Central memory CD4-positive, alpha-beta T cell (primary cell): ENCODE results near the gene ZNF570.

ENCODE experiments used
- DNase-seq: peaks from one replicate; pipeline ENCODE4 v3.0.0; 2022
- total RNA-seq, 3 experiments: gene quantifications; one replicate each; lab custom pipeline; 2026; lab: John Stamatoyannopoulos, UW

ZNF570 gene
- 13.3 to 40.5 (median 23.3) reads per million in 3 experiments for total RNA-seq

DNA sequence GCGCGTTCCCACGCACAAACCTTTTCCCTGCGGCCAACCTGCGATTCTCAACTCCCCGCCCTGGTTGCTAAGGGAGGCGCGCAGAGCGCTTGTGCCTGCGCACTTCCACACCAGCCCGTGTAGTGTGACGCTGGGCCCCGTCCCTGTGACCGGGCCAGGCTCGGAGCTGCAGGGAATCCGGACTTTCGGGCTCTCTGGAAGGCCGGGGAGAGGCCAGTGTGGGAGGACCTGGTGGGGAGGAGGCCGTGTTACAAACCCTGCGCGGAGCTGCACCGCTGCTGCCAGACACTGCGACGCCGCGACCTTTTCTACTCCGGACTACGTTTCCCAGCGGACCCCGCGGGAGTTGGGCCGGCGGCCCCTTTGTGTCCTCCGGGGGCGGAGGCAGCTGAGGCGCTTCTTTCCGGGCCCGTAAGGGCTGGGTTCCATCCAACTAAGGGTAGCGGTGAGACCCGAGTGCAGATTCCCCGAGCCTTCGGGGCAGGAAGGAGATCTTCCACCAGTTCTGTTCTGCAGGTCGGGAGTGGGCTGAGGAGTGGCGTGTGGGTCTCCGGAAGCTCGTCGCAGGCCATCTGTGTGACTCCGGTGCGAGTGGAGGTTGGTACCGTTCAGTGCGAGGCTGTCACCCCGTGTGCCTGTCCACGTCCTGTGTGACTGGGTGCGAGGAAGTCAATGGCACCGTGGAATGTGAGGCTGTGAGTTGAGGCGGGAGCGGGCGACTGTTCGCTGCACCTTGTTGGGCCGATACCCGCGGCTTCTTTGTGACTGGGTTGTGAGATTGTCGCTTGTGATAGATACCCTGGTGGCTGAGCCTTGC, at the start of gene ZNF570:
ZNF570 (plus strand) TSS at position 396 of the 817 bp plus-strand sequence. CDS start 999 bp downstream, outside the sequence.
- DNase-seq, result peak; percentile 87

DNA sequence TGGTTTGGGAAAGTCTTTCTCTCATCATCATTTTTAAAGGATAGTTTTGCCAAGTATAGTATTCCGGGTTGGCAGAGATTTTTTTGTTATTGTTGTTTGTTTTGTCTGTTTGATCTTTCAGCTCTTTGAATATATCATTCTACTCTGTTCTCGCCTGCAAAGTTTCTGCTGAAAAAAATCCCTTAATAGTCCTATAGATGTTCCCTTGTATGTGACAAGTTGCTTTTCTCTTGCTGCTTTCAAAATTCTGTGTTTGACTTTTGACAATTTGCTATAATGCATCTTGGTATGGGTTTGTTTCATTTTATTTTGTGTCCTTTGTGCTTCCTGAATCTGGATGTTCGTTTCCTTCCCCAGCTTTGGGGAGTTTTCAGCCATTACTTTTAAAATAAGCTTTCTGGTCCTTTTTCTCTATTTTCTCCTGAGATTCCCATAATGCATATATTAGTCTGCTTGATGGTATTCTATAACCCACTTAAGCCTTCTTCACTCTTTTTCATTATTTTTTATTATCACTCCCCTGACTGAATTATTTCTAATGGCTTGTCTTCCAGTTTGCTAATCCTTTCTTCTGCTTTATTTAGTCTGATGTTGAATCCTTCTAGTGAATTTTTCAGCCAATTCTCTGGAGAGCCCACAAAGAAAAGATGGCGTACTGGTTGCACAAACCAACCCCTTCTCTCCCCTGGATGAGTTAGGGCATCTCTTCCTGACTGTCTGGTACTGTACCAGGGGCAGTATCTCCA, 16.5 kb upstream of the ZNF570 start:
- DNase-seq, result no peak

DNA sequence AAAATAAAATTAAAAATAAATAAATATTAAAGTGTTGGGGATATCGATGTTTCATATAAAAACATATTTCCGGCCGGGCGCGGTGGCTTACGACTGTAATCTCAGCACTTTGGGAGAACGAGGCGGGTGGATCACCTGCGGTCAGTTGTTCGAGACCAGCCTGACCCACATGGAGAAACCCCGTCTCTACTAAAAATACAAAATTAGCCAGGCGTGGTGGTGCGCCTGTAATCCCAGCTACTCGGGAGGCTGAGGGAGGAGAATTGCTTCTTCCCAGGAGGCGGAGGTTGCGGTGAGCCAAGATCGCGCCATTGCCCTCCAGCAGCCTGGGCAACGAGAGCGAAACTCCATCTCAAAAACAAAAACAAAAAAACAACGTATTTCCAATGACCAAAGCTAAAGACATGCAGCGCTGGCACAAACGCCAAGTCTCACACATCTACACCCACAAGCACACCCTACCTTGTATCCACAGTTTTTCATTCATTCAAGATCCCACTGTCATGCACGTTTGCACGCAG, 2.8 kb upstream of the ZNF570 start:
- DNase-seq, result no peak

DNA sequence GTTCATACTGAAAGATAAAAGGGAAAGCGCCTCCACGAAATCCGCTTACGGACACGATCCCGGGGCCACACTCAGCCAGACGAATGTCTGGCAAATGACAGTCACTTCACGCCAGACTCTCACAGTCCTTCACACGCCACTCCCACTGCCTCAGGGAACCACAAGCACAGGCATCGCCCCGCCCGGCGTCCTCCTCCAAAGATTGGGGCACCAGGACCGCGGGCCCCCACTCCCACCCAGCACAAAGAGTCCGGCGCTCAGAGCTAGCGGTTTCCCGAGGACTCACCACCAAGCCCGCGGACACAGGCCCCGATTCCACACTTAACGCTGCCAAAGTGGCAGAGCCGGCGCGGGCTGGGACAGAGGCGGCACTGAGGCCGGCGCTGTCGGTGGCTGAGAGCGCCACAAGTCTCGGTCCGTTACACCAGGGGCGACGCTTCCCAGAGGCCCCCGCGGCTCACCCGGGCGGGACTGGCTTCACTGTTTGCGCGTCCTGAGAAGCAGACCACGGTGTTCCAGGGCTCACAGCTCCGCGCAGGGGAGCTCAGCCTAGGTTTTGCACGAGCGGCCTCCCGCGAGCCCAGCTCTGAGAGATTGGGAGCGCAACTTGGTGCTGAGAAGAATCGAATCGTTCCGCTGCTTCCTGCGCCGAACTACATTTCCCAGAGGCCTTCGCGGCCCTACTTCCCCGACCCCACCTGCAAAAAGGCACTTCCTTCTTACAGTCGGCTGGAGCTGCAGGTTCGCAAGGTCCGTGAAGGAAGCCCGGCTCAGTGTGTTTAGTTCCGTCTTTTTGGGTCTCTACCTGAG, 2.2 kb upstream of the ZNF570 start, which contains the start of gene ZNF569:
ZNF569 (minus strand) TSS at position 647 of the 810 bp plus-strand sequence. CDS start 22,523 bp downstream, outside the sequence.
- DNase-seq, result peak; percentile 91

DNA sequence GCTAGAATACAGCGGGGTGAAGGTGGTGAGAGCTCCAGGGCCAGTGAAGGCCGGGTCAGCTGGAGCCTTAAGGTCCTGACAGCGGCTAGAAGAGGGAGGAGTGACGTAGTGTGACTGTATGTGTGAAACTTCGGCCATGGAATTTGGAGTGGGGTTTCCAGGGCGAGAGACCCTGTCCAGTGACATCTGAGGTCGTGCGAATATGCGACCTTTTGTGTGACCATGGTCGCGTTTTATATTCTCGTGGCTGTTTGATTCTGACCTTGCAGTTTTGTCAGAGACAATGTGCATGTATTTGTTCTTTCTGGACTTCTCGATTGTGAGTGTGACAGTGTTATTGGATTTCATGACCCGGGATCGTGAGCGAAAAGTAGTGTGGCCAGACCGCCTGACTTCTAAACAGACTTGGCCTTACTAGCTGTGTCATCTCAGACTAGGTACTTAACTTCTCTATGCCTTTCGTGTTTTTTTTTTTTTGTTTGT, 1.5 kb upstream of the ZNF570 start:
- DNase-seq, result no peak

DNA sequence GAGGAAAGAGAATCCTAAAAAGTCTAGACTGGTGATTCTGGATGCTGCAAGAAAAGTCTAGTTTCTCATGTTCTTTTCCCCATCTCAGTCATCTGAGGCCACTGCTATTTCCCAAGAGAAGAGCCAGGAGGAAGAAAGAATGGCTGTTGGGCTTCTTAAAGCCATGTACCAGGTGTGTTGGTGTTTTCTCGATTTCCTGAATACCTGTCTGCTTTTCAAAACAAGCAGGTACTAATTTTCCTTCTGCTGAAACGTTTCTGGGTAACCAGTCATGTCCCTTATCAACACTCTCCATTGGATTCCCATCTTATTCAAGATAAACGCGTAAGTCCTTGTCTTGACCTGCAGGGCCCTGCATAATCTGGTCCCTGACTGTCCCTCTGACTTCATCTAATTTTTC, 1.1 kb downstream of the ZNF570 start:
- DNase-seq, result no peak

DNA sequence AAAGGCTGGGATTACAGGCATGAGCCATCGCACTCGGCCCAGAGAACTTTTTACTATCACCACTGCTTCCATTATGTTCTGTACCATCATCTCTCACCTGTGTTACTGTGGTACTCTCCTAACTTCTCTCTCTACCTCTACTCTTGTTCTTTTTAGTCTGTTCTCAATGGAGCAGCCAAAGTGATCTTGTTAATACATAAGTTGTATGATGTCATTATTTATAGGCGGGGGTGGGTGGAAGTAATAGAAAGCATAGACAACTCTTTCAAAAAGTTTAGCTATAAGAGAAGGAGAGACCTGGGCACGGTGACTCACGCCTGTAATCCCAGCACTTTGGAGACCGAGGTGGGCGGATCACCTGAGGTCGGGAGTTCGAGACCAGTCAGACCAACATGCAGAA, 3.0 kb downstream of the ZNF570 start:
- no peak for DNase-seq

DNA sequence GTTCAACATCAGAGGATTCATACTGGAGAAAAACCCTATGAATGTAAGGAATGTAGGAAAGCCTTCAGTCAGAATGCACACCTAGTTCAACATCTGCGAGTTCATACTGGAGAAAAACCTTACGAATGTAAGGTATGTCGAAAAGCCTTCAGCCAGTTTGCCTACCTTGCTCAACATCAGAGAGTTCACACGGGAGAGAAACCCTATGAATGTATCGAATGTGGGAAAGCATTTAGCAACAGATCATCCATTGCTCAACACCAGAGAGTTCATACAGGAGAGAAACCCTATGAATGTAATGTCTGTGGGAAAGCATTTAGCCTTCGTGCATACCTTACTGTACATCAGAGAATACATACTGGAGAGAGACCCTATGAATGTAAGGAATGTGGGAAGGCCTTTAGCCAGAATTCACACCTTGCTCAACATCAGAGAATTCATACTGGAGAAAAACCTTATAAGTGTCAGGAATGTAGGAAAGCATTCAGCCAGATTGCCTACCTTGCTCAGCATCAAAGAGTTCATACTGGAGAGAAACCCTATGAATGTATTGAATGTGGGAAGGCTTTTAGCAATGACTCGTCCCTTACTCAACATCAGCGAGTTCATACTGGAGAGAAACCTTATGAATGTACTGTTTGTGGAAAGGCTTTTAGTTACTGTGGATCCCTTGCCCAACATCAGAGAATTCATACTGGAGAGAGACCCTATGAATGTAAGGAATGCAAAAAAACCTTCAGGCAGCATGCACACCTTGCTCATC, 15.4 kb downstream of the ZNF570 start:
- no peak for DNase-seq

DNA sequence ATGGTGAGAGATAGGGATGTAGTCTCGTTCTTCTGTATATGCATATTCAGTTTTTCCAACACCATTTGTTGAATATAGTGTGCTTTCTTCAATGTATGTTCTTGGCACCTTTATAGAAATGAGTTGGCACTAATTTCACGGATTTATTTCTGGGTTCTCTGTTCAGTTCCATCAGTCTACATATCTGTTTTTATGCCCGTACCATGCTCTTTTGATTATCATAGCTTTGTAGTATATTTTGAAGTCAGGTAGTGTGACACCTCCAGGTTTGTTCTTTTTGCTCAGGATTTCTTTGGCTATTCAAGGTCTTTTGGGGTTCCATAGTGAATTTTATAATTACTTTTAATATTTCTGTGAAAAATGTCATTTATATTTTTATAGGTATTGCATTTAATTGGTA, 23.1 kb downstream of the ZNF570 start:
- DNase-seq, result no peak

DNA sequence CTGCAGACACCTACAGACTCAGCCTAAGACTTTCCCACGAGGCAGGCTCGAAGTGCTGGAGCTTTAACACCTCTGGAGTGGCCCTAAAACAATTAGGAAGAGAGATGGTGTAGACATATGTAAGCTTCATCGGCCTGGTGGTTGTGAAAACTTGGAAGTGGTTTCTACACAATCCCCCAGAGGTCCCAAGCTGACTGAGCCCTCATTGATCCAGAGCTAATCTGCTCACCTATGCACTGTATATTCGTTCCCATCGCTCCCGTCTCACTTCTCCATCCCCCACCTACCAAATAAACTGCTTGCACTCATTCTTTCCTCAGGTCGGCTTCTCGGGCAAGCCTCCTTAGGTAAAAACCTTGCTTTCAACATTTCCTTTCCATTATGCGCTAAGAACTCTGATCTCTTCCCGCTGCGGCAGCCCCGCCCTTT, 36.8 kb downstream of the ZNF570 start:
- no peak for DNase-seq

DNA sequence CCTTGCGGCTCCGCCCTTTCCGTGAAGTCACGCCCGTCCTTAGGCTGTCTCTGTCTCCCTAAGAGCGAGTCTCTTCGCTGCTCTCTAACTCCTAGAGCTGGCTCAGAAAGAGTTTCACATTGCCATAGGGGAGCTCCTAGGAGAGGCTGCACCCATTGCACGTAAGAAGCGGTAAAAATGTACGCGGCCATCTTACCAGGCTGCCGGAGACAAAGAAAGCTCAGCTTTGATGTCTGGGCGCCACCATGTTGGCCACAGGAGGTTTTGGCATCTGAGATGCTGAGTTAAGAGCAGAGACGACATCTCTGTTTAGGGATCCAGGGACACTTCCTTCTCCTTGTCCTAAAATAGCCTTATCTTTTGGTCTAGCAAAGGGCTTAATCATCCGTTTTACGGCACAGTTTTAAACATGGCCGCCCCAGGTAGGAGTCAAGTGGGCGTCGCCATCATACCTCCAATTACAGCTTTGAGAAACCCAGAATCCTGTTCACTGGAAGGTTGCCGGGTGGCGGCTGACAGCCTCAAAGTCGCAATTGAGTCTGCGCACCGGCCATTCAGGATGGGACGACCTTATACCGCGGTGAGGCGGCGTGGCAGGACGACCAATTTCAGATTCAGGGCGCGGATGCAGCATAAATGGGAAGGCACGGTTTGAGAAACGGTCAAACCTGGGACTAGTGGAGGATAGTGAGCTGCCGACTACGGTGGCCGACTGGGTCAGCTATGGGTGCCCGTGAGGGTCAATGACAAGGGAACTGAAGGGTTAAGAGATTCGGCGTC, 37.4 kb downstream of the ZNF570 start, which contains the start of gene ZNF793:
ZNF793 (plus strand) TSS at position 553 of the 780 bp plus-strand sequence. CDS start 16,501 bp downstream, outside the sequence.
- peak; percentile 85 for DNase-seq

DNA sequence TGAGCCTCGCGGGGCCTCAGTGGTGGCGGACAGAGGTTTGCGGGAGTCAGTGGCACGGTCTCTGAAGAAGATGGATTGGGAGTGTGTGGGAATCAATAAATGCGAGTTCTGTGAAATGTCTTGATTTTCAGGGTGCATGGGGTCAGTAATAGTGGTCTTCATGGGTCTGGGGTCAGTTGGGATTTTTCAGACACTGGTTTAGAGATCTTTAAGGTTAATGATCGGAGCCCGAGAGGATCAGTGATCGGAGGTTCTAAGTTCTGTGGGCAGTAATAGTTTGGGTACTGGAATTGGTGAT, 38.0 kb downstream of the ZNF570 start:
- DNase-seq, result no peak

DNA sequence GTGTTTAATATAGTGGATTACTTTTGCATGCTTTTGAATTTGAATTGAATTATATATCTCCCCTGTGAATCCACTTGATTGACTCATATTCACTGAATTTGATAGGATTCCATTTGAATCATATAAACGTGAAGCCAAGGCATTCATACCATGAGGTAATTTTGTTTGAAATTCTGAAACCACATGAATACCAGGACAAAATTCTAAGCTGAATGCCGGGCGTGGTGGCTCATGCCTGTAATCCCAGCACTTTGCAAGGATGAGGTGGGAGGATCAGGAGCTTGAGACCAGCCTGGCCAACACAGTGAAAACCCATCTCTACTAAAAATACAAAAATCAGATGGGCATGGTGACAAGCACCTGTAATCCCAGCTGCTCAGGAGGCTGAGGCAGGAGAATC, 42.0 kb downstream of the ZNF570 start:
- DNase-seq, result no peak

DNA sequence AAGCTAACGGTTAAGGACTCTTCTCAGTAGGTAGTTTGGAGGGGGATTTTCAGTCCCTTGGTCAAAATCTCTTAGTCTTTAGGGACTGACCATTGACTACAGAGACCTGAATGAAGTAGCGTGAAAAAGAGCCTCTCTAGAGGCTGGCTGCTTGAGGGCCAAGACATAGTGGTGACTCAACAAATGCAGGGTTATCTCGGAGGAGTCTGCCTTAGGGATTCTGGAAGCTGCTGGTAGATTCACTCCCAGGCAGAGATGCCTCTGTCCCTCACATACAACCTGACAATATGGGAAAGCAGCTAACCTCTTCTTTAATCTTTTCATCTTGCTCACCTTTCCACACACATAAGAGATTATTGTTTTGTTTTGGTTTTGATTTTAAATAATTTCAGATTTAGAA, 42.7 kb downstream of the ZNF570 start:
- DNase-seq, result no peak

DNA sequence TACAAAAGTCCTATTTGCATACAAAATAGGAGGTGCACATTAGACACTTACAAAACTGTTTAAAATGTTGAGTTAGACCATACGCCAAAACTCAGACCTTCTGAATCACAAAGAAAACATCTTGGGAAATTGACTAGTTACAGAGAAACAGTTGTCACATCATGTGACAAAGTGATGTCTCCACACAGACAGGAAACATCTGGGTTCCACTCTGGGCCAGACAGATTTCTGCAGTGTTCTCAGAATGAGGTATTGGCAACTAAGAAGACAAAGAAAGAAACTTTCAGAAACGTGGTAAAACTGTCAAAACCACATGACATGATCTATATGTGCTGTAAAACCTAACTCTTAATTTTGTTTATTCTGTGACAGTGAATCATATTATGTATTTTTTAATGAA, 44.2 kb downstream of the ZNF570 start:
- DNase-seq, result no peak

DNA sequence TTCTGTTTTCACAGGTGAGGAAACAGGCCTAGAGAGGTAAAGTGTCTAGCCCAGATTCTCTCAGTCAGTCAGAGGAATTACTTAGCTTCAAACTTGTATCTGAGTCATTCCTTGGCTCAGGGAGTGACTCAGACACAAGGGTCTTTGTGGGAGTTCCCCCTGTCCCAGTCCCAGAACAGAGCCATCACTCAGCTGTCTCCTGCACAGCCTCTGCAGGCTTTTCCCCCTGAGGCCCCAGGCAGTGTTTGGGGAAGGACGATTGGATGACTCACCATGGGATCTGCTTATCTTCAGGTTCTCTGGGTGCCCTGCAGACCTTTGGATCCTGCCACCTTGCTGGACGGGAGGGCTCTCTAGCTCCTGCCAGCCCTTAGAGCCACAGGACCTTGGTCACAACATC, 50.7 kb downstream of the ZNF570 start:
- DNase-seq, result no peak

DNA sequence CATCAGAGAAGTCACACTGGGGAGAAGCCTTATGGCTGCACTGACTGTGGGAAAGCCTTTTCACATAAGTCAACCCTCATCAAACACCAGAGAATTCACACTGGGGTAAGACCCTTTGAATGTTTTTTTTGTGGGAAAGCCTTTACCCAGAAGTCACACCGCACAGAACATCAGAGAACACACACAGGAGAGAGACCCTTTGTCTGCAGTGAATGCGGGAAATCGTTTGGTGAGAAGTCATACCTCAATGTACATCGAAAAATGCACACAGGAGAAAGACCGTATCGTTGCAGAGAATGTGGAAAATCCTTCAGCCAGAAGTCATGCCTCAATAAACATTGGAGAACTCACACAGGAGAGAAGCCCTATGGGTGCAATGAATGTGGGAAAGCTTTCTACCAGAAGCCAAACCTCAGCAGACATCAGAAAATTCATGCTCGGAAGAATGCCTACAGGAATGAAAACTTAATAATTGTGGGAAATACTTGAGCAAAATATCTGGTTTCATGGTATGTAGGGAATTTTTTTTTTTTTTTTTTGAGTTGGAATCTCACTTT, 68.3 kb downstream of the ZNF570 start:
- DNase-seq, result no peak
